ENCODE measurements around the gene LOXL1.

GRCh38 chr15:73981761-73982221, 55.5 kb downstream of the LOXL1 start:
- TF ChIP-seq CTCF (IDR thresholded peaks at IDR 0.05; ENCODE audit: borderline replicate concordance, extremely low read depth, low read length, poor library complexity, severe bottlenecking) (no peak), EZH2 (IDR thresholded peaks at IDR 0.05; ENCODE audit: borderline replicate concordance, low read depth, low read length, severe bottlenecking) (no peak)
